ENCODE data around the gene XYLT1. TPM values are rescaled to one million over a fixed set of nuclear protein-coding genes. Genes with fewer than 3 reads are reported as not detected.
"Not testable (repeated sequence)": the region's sequence is repeated elsewhere in the genome, so short reads cannot be mapped to it uniquely, and the experiment has no call there.

The XYLT1 gene
- total and polyA plus RNA-seq, 2 of the 8 experiments (the other 6 are each of a cell fraction or from before 2014, with no cell fraction given) = 6.6 to 25.4 TPM

DNA sequence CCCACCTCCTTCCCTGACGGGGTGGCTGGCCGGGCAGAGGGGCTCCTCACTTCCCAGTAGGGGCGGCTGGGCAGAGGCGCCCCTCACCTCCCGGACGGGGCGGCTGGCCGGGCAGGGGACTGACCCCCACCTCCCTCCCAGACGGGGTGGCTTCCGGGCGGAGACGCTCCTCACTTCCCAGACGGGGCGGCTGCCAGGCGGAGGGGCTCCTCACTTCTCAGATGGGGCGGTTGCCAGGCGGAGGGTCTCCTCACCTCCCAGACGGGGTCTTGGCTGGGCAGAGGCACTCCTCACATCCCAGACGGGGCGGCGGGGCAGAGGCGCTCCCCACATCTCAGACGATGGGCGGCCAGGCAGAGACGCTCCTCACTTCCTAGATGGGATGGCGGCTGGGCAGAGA, 35.1 kb upstream of the XYLT1 start:
- H3K14ac ChIP-seq (ENCODE audit: insufficient read length); H2AFZ ChIP-seq (ENCODE audit: low read length); H2BK120ac ChIP-seq (replicated peaks; ENCODE audit: low read depth, low read length); H3K9ac ChIP-seq (replicated peaks in 1 of 4; ENCODE audit: extremely low read depth in 1 of 4, low read depth in 3 of 4, low read length in 3 of 4); H3K79me2 ChIP-seq (ENCODE audit: control insufficient read depth in 1 of 2, insufficient read depth in 2 of 2, low read length in 2 of 2); FAIRE-seq; H2BK20ac ChIP-seq (ENCODE audit: low read length); H4K20me1 ChIP-seq (replicated peaks in 1 of 2; ENCODE audit: control insufficient read depth in 1 of 2, insufficient read depth in 2 of 2, low read length in 2 of 2); H3K27me3 ChIP-seq (replicated peaks in 1 of 4; ENCODE audit: control insufficient read depth in 3 of 4, extremely low read depth in 1 of 4, insufficient read depth in 3 of 4, low read length in 3 of 4); H3K4ac ChIP-seq (replicated peaks; ENCODE audit: insufficient read length, low read depth, low read length); H4K8ac ChIP-seq (ENCODE audit: extremely low read depth, insufficient read depth, low read length); H3K4me1 ChIP-seq (replicated peaks in 1 of 4; ENCODE audit: control insufficient read depth in 3 of 4, insufficient read depth in 4 of 4, low read length in 3 of 4); H2BK15ac ChIP-seq (ENCODE audit: low read length); H2BK5ac ChIP-seq (ENCODE audit: low read depth, low read length); H3K23me2 ChIP-seq (ENCODE audit: low read depth, low read length); DNase-seq (ENCODE audit: low read depth in 1 of 2, low spot score in 2 of 2); H3K18ac ChIP-seq (ENCODE audit: extremely low read depth, low read length); H3K4me2 ChIP-seq (ENCODE audit: insufficient read depth in 1 of 2, low read depth in 2 of 2, low read length in 2 of 2); H2AK5ac ChIP-seq (ENCODE audit: low read depth, low read length); H4K5ac ChIP-seq (ENCODE audit: insufficient read length, low read depth, low read length); H4K91ac ChIP-seq (replicated peaks; ENCODE audit: insufficient read length, low read length); H3K56ac ChIP-seq (replicated peaks; ENCODE audit: insufficient read length, low read depth, low read length); H3K79me1 ChIP-seq (ENCODE audit: low read depth, low read length); POLR2A ChIA-PET (ENCODE audit: partially characterized antibody); CTCF ChIA-PET (ENCODE audit: partially characterized antibody); H2BK12ac ChIP-seq (ENCODE audit: low read depth, low read length); H3K23ac ChIP-seq (ENCODE audit: insufficient read length); H3K36me3 ChIP-seq (ENCODE audit: control insufficient read depth in 2 of 4, insufficient read depth in 4 of 4, low read length in 3 of 4); H3K27ac ChIP-seq (ENCODE audit: low read depth, low read length); H3K4me3 ChIP-seq (ENCODE audit: extremely low read depth in 1 of 4, insufficient read depth in 2 of 4, low read depth in 3 of 4, low read length in 4 of 4): not testable (repeated sequence)
- WGBS, 2 experiments (ENCODE audit: extremely low coverage in 1 of 2, insufficient coverage in 1 of 2, insufficient read length in 1 of 2, insufficient replicate concordance in 2 of 2, low coverage in 1 of 2, low lambda C conversion rate in 2 of 2, missing lambda C conversion rate in 1 of 2) = 95% methylated on average over 7 of the region's 26 CpGs; no CpG with 5 or more reads in 1 of the 2 experiments
- peaks cover 9 to 16% of the 10 kb centered on the region in 2 experiments for H3K9me3 ChIP-seq (ENCODE audit: insufficient read depth in 2 of 2, low read depth in 1 of 2, low read length in 1 of 2)

Measured in H1 (cell line).